ENCODE results near the gene TMEFF2. TPM values are rescaled to one million over a fixed set of nuclear protein-coding genes. Genes with fewer than 3 reads are reported as not detected.

TMEFF2 gene
- total and polyA plus RNA-seq, 2 of the 8 experiments (the other 6 are each of a cell fraction or from before 2014, with no cell fraction given): 0.91 to 3.7 TPM

DNA sequence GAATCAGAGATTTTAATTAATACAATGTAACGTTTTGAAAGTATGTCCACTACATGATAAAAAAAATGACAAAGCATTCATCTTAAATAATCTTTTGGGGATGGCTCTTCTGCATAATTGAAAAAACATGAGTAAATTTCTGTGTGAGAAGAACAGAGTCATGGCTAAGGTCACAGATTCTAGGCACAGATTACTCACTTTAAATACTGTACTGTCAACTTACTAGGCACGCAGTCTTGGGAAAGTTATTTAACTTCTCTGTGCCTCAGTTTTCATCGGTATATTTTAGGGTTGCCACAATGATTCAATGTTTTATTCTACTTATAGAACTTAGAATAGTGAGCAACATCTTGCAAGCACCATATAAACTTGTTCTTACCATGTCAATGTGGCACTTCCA, 49.2 kb downstream of the TMEFF2 start (continued):
- no peak for TF ChIP-seq E2F6 (IDR thresholded peaks at IDR 0.05)
- TF ChIP-seq ATF2 (IDR thresholded peaks at IDR 0.05; ENCODE audit: low read length): no peak

Measured in H1 (cell line).